Body of pancreas (tissue), 4 donors: ENCODE measurements around the gene CHRNA5. TPM values are rescaled to one million over a fixed set of nuclear protein-coding genes. Genes with fewer than 3 reads are reported as not detected.

Experiments used
- ATAC-seq: fragments of 150-250 bp; one replicate; pipeline ENCODE4 v1.9.1; 2016
- DNase-seq, 4 donors: peaks; one replicate each; pipeline ENCODE4 v3.0.0-alpha.2; 2019
- H3K27ac ChIP-seq, 4 donors: fragments of 200-600 bp; sonication (generic); 1 replicate in 3 of 4; 2 replicates in 1 of 4; pipeline versions ENCODE4 v1.5.1 to v1.6.1; 2016 to 2019; ENCODE audit warnings: mild to moderate bottlenecking in 1 of 4, mixed read lengths in 1 of 4, moderate library complexity in 1 of 4
- H3K27me3 ChIP-seq, 2 donors: fragments of 200-600 bp; sonication (generic); one replicate each; pipeline ENCODE4 v1.6.0; 2016; ENCODE audit warnings: mild to moderate bottlenecking in 1 of 2
- H3K36me3 ChIP-seq, 2 donors: fragments of 200-600 bp; sonication (generic); replicated peaks in 1 of 2; 2 replicates each; pipeline ENCODE4 v1.5.1; 2016; ENCODE audit warnings: low read depth in 2 of 2; ENCODE audit not compliant: insufficient read depth in 1 of 2
- H3K4me1 ChIP-seq: fragments of 200-600 bp; sonication (generic); one replicate; pipeline ENCODE4 v1.6.0; 2016
- H3K4me3 ChIP-seq, 2 donors: fragments of 200-600 bp; sonication (generic); 1 replicate in 1 of 2; 2 replicates in 1 of 2; pipeline ENCODE4 v1.5.1; 2016 to 2019
- H3K9me3 ChIP-seq, 3 donors: fragments of 200-600 bp; sonication (generic); 1 replicate in 2 of 3; 2 replicates in 1 of 3; pipeline ENCODE4 v1.5.1; 2016
- POLR2A ChIP-seq, 3 donors: fragments of 450-650 bp; IDR thresholded peaks; one replicate each; pipeline ENCODE4 v1.6.1; 2016; ENCODE audit warnings: antibody characterized with exemption in 3 of 3, mild to moderate bottlenecking in 2 of 3
- WGBS, 2 donors: methylation state at CpG; one replicate each; pipeline ENCODE4 v1.1.5; 2017; 5-methylcytosine and 5-hydroxymethylcytosine counted together
- intact Hi-C: fragments of 100-400 bp; cut with DNase I; formaldehyde crosslinking; loops from one replicate; pipeline ENCODE4 v1.15.1; 2023
- total RNA-seq, 2 donors: library from RNA; depleted of rRNA; stranded (reverse); fragments of >200 nt; gene quantifications; one replicate each; pipeline ENCODE4 v1.1.0, GENCODE V29; 2016
- TF ChIP-seq, protein P1 (sequence below), 7 experiments: fragments of 450-650 bp in 4 of 7; fragments of 200-600 bp in 3 of 7; sonication (generic) in 3 of 7; IDR thresholded peaks; one replicate each; pipeline ENCODE4 v1.5.1; 2016 to 2019; ENCODE audit warnings: antibody characterized with exemption in 7 of 7

Gene CHRNA5
- total RNA-seq, 2 donors from 2014 or later = 1.6 TPM; not detected in 1

DNA sequence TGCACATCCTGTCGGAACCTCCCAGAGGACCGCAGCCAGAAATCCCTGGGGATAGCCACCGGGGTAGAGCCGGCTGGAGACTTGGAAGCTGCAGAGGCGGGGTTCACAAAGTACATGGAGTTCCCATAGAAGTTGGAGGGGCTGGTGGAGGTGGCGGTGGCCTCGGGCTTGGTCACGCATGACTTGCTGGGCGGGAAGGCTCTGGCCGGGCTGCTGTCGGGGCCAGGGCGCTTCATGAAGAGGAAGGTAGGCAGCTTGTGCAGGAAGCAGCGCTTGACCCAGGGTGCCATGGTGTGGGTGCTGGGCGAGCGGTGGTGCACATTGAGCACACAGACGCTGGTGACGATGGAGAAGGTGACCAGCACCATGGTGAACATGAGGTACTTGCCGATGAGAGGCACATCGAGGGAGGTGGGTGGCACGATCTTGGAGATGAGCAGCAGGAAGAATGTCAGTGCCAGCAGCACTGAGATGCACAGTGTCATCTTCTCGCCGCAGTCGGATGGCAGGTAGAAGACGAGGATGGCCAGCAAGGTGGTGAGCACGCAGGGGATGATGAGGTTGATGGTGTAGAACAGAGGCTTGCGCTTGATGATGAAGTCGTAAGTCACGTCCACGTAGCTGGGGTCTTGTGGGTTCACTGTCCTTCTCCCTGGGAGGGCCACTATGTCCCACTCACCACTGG lies 63.9 kb downstream of the CHRNA5 start:
- Histone ChIP-seq H3K27me3 (no peaks in the 10 kb centered on the region), H3K9me3 (peaks cover 0 to 4% (median 0%) of the 10 kb centered on the region in 3 donors), H3K36me3 (no peaks in the 10 kb centered on the region), H3K27ac (no peak overlapping the region), H3K4me1 (no peaks in the 10 kb centered on the region), H3K4me3 (no peak overlapping the region)
- no peak for ATAC-seq
- DNase-seq = no peak
- WGBS, 2 donors = 83% methylated on average over 26 to 29 of the region's 29 CpGs
- intact Hi-C loops = loop anchor here (10.0 kb wide), 1 partner anchor 76 kb away; no protein-coding TSS in a partner anchor
- no peak for TF ChIP-seq POLR2A (IDR thresholded peaks at IDR 0.05)
- TF ChIP-seq, protein P1, sequence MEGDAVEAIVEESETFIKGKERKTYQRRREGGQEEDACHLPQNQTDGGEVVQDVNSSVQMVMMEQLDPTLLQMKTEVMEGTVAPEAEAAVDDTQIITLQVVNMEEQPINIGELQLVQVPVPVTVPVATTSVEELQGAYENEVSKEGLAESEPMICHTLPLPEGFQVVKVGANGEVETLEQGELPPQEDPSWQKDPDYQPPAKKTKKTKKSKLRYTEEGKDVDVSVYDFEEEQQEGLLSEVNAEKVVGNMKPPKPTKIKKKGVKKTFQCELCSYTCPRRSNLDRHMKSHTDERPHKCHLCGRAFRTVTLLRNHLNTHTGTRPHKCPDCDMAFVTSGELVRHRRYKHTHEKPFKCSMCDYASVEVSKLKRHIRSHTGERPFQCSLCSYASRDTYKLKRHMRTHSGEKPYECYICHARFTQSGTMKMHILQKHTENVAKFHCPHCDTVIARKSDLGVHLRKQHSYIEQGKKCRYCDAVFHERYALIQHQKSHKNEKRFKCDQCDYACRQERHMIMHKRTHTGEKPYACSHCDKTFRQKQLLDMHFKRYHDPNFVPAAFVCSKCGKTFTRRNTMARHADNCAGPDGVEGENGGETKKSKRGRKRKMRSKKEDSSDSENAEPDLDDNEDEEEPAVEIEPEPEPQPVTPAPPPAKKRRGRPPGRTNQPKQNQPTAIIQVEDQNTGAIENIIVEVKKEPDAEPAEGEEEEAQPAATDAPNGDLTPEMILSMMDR (IDR thresholded peaks at IDR 0.05) = no peak

GRCh38 chr15:78629716-78630065 lies 64.4 kb downstream of the CHRNA5 start:
- intact Hi-C loops = loop anchor here (10.0 kb wide), 1 partner anchor 75 kb away; no protein-coding TSS in a partner anchor
- no peak for DNase-seq

GRCh38 chr15:78630886-78631633 lies 65.7 kb downstream of the CHRNA5 start:
- DNase-seq = no peak
- intact Hi-C loops = no loop called here

More at GRCh38 chr15:78629716-78630065, 64.4 kb downstream of the CHRNA5 start:
- no peaks in the 10 kb centered on the region for H3K36me3 ChIP-seq
- H3K9me3 ChIP-seq = peaks cover 0 to 4% (median 0%) of the 10 kb centered on the region in 3 donors
- H3K4me3 ChIP-seq = no peak overlapping the region
- no peak for TF ChIP-seq POLR2A (IDR thresholded peaks at IDR 0.05)
- TF ChIP-seq, protein P1 (IDR thresholded peaks at IDR 0.05) = no peak
- H3K27me3 ChIP-seq = no peaks in the 10 kb centered on the region
- no peak for ATAC-seq
- 83 to 84% methylated on average over 12 of the region's 12 CpGs for WGBS, 2 donors
- H3K4me1 ChIP-seq = no peaks in the 10 kb centered on the region
- no peak overlapping the region for H3K27ac ChIP-seq

DNA sequence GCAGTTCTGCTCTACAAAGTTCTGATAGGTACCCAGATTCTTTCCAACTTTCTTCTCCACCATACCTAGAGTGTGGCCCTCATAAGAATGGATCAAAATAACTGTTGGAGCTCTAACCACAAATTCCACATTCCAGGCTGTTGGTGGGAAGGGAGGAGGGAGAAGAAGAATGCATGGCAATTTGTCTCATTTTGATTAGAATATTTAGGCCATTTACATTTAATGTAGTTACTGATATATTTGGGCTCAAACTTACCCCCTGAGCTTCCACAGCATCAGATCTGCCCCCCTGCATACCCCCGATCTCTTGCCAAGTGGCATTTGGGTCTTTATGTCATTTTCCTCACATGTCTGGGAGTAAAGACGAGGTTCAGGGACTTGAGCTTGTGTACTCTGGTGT lies 68.0 kb downstream of the CHRNA5 start:
- intact Hi-C loops = no loop called here
- TF ChIP-seq, protein P1 (IDR thresholded peaks at IDR 0.05) = no peak
- TF ChIP-seq POLR2A (IDR thresholded peaks at IDR 0.05) = no peak
- Histone ChIP-seq H3K36me3 (no peaks in the 10 kb centered on the region), H3K9me3 (peaks cover 0 to 4% (median 0%) of the 10 kb centered on the region in 3 donors), H3K27me3 (no peaks in the 10 kb centered on the region), H3K27ac (no peak overlapping the region), H3K4me1 (no peaks in the 10 kb centered on the region), H3K4me3 (no peak overlapping the region)
- no peak for DNase-seq
- WGBS, 2 donors = 86 to 91% methylated on average over 2 of the region's 2 CpGs
- ATAC-seq = no peak

More at GRCh38 chr15:78630886-78631633, 65.7 kb downstream of the CHRNA5 start:
- no peaks in the 10 kb centered on the region for H3K4me1 ChIP-seq
- no peaks in the 10 kb centered on the region for H3K36me3 ChIP-seq
- no peak overlapping the region for H3K4me3 ChIP-seq
- 79 to 94% methylated on average over 1 to 9 of the region's 9 CpGs for WGBS, 2 donors
- peaks cover 0 to 4% (median 0%) of the 10 kb centered on the region in 3 donors for H3K9me3 ChIP-seq
- no peak overlapping the region for H3K27ac ChIP-seq
- no peaks in the 10 kb centered on the region for H3K27me3 ChIP-seq
- no peak for ATAC-seq
- TF ChIP-seq, protein P1 (IDR thresholded peaks at IDR 0.05) = no peak
- TF ChIP-seq POLR2A (IDR thresholded peaks at IDR 0.05) = no peak
